ENCODE measurements around the gene REG1A.

REG1A gene

GRCh38 chr2:79125721-79125985 is 5.4 kb downstream of the REG1A start:
- no peak for DNase-seq (ENCODE audit: low read depth in 2 of 2)

GRCh38 chr2:79128406-79128805 is 8.1 kb downstream of the REG1A start:
- DNase-seq (ENCODE audit: low read depth in 2 of 2): no peak

- no peak for DNase-seq (ENCODE audit: low read depth in 2 of 2)
These were observed 9.0 kb downstream of the REG1A start for GRCh38 chr2:79129260-79129659.

DNA sequence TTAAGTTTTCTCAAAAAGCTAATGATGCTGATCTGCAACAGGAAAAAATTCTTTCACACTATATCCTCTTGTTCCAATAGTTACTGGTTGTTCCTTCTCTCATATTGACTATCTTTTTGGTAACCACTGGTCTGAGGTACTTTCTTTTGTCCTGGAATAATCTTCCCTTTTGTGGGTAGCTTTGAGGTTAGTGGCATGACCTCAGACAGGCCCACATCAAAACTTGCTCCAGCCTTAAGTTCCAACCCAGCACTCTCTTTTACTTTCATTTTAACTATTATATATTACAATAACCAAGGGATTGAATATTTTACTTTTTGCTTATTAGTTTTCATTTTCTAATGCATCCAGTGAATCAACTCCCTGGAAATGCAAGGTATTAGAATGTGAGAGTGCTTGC is 9.5 kb downstream of the REG1A start:
- DNase-seq (ENCODE audit: low read depth in 2 of 2): no peak

GRCh38 chr2:79131687-79132086 is 11.4 kb downstream of the REG1A start:
- DNase-seq (ENCODE audit: low read depth in 2 of 2): no peak

DNA sequence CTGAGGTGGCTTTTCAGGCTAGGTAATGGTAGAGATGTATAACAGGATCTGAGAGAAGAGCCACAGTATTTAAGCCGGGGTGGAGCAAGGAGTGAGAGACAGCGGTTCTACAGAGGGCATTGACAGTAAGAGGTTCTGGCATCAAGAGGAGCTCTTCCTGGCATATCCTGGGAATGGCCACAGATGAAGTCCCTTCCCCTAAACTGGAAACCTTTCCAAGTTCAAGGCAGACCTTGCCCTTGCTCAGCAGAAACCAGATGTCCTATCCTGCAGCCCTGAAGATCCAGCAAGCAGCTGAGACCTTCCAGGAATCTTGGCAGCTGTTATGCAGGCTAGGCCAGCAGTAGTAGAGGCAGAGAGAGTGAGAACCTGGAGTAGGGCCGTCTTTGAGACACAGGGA is 18.1 kb downstream of the REG1A start:
- no peak for DNase-seq (ENCODE audit: low read depth in 2 of 2)

DNA sequence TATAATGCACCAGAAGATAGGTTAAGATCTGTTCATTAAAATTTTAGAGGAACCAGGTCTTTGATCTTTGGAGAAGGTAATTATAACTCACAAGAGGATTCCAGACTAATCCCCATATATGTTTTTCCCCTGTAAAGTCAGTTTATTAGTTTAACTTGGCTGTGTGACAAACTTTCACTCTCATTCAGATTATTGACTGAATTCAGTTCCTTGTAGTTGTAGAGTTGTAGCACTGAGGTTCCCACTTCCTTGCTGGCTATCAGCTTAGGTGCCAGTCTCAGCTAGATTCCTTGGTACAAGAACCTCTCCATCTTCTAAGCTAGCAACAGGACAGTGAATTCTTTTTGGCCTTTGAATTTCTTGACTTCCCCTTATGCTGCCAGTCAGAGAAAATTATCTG is 19.1 kb downstream of the REG1A start:
- DNase-seq (ENCODE audit: low read depth in 2 of 2): no peak

- no peak for DNase-seq (ENCODE audit: low read depth in 2 of 2)
These were observed 35.7 kb downstream of the REG1A start for GRCh38 chr2:79155826-79156476.

DNA sequence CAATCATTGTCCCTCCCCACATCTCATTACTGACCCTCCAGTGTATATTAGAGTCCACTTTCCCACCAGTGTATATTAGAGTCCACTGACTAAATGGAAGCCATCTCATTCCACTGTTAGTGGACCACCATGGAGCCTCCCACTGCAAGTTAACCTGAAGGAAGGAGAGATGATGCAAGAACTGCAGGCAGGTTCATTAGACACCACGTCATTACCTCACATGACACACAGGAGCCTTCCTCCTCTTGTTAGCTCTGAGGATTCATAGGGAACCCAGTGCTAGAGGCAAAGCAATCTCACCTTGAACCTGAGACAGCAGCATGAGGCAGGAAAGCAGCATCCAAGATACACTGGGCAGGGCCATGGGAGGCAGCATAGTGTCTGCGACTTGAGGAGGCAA is 38.7 kb downstream of the REG1A start:
- no peak for DNase-seq (ENCODE audit: low read depth in 2 of 2)

GRCh38 chr2:79159653-79160052 is 39.4 kb downstream of the REG1A start, which contains the start of gene REG3A:
Gene REG3A, minus strand, starts transcription at chr2:79159753. Its CDS starts 348 bp downstream, at chr2:79159405.
- DNase-seq (ENCODE audit: low read depth in 2 of 2): no peak

- DNase-seq (ENCODE audit: low read depth in 2 of 2): no peak
These were observed 41.8 kb downstream of the REG1A start for GRCh38 chr2:79162132-79162531.

DNA sequence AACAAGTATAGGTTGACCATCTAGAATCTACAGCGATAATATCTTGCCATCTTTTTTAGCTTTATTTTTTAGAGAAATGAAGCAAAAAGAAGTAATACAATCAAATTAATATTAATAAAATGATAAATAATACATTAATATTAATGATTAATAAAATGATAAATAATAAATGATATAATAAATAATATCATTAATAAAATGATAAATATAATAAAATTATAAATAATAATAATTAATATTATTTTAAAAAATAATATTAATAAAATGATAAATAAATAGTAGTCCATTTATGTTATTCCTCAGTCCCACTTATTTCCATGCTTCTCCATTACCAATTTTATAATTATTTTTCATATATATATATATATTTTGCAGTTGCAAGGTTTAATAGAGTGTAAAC is 42.5 kb downstream of the REG1A start:
- no peak for DNase-seq (ENCODE audit: low read depth in 2 of 2)

DNA sequence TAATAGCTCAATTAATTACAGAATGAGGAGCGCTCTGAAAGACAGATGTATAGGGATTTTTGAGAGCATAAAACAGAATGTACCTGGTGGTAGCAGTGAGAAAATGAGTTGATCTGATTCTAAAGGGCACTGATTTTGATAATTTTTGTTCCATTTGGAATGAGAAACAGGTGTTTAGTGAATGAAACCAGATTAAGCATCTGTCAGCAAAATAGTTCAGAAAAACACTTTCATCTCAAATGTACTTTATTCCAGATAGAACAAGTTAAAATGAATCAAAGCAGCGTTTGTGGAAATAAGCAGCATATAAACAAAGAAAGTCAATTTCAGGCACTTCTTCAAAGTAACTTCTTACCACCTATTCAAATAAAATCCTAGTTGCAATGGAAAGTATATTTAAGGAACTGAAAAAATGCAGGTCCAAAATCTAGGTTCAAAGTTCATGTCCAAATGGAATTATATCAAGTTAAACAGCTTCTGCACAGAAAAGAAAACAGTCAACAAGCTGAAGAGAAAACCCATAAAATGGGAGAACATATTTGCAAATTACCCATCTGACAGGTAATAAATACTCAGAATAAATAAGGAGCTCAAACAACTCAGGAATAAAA is 51.2 kb downstream of the REG1A start:
- DNase-seq (ENCODE audit: low read depth in 2 of 2): no peak
